ENCODE measurements around the gene ECT2.
A peak's percentile ranks its signal among the peaks of the same experiment; 100 is the strongest.
"Not testable (repeated sequence)": the region's sequence is repeated elsewhere in the genome, so short reads cannot be mapped to it uniquely, and the experiment has no call there.

ECT2 gene

DNA sequence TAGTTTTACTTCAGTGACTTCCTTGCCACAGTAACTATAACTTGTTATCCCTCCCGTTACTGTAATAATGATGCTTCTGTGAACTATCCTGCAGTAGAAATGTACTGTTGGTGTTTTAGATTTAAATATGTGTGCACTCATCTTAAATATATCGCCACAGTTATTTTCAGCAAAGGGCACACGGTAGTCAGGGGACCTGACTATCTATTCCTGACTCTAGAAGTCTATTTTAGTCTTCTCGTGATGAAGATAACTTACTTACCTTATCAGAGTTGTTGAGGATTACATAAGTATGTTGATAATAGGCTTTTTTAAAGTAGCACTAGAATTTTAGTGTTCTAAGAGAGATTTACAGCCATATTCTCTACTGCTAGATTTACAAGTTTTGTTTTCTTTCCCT is 65.3 kb downstream of the ECT2 start:
- no peak for DNase-seq

DNA sequence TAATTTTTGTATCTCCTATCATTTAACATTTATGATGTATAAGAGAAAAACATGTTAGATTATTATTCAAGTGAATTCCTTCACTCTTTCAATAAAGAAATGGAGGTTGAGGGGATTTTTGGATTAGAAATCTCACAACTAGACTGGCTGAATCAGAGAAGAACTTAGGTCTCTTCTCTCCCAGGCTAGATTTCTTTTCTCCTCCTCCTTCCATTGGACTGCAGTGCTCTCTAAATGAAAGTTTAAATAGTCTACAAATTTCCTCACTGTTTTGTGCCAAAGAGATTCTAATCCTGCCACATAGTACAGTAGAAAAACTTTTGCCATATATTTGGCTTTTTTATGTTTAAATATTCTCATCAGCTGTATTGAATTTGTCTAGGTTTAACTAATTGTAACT is 65.8 kb downstream of the ECT2 start:
- DNase-seq, result no peak

DNA sequence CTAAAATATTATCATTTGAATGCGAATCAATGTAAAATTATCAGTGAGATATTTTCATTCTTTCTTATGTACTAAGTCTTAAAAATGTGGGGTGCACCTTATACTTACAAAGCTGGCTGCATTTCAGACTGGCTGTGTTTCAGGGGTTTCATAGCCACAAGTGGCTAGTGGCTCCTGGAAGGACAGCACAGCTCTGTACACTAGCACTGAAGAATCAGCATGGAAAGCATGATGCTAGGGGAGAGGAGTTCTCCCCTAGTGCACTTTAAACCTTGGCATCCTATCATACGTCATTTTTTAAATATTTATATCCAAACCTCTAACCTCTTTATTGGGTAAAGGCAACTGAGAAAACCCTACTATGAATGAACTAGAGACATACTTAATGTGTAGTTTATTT is 66.4 kb downstream of the ECT2 start:
- no peak for DNase-seq

DNA sequence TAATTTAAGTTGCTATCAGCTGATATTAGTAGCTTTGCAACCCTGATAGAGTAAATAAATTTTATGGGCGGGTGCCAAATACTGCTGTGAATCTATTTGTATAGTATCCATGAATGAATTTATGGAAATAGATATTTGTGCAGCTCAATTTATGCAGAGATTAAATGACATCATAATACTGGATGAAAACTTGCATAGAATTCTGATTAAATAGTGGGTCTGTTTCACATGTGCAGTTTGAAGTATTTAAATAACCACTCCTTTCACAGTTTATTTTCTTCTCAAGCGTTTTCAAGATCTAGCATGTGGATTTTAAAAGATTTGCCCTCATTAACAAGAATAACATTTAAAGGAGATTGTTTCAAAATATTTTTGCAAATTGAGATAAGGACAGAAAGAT is 70.0 kb downstream of the ECT2 start:
- DNase-seq, result no peak

DNA sequence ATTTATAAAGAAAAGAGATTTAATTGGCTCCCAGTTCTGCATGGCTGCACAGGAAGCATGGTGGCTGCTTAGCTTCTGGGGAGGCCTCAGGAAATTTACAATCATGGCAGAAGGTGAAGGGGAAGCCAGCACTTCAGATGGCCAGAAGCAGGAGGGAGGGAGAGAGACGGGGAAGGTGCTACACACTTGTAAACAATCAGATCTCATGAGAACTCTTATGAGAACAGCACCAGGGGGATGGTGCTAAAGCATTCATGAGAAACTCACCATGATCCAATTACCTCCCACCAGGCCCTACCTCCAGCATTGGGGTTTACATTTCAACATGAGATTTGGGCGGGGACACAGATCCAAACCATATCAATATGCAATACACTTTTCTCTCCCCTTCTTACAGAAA is 73.7 kb downstream of the ECT2 start:
- DNase-seq, result no peak

DNA sequence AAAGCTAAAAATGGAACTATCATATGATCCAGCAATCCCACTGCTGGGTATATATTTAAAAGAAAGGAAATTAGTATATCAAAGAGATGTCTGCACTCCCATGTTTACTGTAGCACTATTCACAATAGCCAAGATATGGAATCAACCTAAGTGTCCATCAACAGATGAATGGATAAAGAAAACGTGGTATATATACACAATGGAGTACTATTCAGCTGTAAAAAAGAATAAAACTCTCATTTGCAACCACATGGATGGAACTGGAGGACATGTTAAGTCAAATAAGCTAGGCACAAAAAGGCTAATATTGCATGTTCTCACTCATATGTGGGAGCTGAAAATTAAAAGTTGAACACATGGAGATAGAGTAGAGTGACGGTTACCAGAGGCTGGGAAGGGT is 76.7 kb downstream of the ECT2 start:
- DNase-seq, result not testable (repeated sequence)

DNA sequence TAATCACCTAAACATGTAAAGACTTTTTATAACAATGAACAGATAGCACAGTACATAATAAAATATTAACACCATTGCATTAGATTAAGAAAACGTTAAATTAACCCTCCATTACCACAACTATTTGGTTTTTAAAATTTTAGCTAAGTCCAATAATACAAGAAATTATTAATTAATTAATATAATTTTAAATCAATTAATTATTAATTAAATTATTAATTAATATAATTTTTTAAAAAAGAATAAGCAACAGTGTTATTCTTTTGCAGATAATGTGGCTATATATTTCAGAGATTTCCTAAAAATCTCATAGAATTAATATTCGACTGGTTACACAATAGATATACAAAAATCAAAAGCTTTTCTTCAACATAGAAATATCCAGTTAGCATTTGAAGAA is 82.5 kb downstream of the ECT2 start:
- DNase-seq, result no peak

DNA sequence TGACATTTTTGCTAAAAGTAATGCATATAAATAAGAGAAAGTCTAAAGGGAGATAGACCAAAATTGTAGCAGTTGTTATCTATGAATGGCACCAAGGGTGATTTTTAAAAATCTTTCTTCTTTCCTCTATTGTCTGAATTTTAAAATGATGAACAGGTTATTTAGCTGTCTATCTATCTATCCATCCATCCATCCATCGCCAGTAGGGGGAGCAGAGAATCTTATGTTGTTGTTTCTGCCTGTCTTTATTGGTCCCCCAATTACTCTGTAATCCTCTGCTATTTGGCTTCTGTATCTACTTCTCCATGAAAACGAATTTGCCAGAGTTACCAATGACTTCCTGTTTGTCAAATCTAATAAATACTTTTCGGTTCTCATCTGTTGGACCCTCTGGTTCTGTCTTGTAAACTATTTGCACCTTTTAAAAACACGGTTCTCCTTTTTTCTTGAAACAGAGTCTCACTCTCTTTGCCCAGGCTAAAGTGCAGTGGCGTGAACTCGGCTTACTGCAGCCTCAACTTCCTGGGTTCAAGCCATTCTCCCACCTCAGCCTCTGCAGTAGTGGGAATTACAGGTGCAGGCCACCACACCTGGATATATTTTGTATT is 86.0 kb downstream of the ECT2 start:
- DNase-seq, result peak; percentile 42

DNA sequence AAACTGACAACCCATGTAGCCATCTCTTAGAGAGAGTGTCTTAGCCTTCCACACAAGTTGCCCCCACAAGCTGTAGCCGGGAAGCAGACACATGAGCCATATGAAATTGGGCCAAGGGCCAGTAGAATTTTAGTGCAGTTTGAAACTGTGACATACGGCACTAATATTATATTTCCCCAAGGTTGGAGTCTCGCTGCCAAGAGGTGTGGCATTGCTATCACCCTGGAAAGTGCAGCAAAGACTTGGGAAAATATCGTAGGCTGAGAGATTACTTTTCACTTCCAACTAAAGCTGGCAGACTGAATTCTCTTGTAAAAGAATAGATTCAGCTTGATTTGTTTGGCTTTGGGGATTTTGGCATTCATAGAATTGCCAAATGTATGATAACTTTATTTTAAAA is 89.2 kb downstream of the ECT2 start:
- no peak for DNase-seq

DNA sequence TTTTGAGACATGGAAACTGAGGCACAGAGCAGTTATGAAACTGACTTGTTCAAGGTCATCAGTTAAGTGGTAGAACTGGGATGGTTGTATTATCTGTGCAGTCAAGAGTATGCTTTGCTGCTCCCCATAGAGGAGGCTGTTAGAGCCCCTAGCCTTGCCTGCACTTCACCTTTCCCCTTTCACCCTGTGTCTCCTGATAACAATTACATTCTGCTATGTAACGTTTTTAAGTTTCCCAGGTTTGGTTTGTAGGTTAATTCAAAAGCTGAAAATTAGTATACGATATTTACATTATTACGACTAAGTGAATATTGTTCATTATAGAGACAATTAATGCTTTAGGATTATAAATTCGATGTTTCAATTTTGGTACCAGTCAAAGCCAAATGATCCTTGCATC is 89.9 kb downstream of the ECT2 start:
- no peak for DNase-seq

DNA sequence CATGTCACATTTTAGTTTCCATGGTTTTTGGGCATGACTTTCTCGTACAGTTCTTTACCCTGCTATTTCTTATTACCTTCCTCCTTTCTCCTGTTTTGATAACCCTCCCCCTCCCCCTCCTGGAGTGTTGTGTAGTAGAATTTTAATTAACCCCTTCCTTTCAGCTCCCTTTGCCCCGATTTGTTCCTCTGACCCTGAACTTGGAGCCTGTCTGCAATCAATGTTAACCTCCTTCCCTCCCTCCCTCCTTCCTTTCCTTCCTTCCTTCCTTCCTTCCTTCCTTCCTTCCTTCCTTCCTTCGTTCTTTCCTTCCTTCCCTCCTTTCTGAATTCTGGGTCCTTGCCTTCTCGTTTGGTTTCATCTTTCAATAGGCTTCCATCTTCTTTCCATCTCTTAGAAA is 90.4 kb downstream of the ECT2 start:
- no peak for DNase-seq

DNA sequence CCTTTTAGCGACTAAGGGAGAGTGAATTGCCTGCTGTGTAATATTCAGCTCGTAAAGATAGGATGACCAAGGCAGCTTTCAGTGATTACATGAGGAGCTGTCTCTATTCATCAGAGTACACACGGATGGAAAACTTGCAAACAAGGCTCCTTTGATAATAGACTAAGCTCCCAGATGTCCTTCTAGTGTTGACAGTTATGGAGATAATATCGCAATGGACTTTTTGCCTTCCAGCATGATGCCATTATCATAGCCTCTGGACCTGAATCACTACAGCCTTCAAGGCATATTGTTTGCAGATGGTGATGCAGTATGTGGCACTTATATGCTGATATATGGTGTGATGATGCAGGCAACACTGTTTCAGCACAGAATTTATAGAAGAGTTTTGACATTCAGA is 93.9 kb downstream of the ECT2 start:
- DNase-seq, result no peak

DNA sequence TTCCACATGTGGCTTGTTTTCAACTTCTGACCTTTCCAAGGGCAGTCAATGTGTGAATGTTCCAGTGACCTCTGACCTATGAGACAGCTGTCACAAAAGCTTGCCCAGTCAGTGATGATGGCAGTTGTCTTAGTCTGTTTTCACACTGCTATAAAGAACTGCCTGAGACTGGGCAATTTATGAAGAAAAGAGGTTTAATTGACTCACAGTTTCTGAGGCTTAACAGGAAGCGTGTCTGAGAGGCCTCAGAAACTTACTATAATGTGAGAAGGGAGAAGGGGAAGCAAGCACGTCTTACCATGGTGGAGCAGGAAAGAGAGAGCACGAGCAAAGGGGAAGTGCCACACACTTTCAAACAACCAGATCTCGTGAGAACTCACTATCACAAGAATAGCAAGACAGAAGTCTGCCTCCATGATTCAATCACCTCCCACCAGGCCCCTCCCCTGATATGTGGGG is 95.6 kb downstream of the ECT2 start:
- no peak for DNase-seq

DNA sequence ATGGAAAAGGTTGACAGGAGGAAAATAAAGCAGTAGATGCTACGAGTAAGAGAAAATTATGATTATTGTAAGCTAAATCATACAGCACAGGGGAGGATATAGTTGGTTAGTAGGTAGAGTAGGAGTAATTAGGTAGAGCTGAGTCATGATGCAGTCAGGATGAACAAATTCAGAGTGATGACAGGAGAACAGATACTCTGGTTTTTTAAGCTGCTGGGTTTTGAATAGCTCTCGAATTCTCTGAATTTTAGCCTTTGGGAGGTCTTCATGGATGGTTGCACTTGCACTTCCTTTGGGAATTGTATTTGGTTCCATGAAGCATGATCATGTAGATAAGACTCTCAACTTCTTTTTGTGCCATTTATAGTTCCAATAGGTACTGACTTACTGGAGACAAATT is 96.2 kb downstream of the ECT2 start:
- no peak for DNase-seq

DNA sequence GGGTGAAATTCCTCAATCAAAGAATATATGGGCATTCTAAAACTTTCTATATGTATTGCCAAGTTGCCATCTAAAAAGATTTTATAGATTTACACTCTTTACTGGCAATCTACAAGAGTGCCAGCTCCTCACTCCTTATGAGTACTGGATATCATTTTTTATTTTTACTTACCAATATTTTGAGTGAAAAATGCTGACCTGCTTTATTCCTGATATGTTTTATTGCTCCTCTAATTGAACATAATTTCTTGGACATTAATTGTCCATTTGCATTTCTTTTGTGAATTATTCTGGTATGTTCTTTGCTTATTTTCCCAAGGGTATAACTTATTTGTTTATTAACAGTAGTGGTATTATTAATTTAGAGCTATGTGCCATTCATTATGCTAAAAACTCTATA is 96.8 kb downstream of the ECT2 start:
- no peak for DNase-seq

DNA sequence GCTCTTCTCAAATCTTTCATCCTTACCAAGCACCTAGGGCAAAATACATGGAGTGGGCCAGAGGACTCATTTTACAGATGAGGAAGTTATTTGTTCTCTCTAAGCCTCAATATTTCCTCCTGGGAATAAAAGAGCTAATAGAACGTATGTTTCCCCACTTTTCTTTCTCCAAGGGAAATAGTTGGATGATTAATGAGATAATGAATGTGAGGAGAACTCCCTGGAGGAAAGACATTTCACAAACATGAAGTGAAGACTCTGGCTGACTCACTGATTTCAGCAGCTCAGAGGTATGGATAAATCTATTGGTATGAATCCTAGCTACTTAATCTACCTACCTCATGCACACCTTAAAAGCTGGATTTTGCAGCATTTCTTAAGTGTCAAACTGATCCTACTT is 98.4 kb downstream of the ECT2 start:
- no peak for DNase-seq

DNA sequence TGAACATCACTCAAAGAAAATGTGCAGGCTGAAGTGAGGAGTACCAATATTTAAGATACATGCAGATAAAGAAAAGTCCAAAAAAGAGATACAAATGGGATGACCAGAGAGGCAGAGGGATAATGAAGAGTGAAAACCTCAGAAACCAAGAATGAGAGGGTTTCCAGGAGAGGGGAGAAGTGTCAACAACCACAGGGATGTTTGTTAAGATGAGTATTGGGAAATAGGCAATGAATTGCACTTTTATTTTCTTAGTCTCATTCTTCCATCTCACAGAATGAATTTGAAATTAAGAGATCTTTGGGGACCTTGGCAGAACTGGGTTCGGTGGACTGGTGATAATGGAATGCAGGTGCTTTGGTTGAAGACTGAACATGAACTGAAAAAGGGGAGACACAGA is 102.5 kb downstream of the ECT2 start:
- DNase-seq, result no peak

DNA sequence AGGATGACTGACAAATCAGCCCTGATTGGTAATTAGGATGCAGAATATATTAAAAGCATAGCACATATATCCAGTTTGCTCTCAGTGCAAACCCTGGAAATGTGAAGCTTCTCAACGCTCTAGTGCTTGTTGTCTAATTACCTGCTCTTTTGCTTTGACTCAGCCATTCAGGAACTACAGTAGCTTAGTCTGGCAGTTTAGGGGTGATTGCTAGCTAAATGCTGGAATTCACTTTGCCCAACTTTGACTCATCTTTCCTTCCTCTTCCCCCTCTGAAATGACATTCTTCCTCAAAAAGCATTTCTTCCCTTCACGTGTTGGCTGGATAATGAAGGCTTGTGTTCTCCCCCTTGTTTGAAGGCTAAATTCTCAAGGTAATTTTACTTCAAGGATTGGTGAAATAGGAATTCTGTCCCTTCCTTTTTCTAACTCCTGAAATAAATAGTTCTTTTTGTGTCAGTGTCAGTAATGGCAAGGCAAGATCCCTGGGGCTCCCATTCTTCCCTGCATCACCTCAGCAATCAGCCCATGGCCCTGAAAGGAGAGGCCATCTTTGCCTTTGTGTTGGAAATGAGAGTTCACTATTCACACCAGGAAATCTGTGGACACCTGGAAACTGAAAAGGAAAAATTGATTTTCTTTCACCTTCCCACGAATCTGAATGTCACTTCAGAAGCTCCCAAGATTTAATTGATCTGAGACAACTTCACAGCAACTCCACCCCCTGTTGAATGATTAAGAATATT is 103.6 kb downstream of the ECT2 start:
- DNase-seq, result no peak

DNA sequence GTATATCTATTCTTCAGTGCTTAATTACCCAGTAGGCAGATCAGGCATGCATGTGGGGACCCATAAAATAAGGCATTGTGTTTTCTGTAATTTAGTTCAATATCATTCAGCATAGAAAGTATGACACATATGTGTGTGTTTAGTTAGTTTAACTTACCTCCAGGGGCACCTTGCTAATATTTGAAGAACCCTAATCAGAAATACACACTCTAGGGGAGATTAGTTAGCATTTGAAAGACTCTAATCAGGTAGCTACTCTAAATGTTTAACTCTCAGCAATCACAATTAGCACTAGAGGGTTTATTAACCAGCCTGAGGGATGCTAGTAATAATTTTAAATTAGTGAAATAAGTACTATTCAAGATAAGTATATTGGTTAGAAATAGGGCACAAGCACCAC is 104.5 kb downstream of the ECT2 start:
- DNase-seq, result no peak

DNA sequence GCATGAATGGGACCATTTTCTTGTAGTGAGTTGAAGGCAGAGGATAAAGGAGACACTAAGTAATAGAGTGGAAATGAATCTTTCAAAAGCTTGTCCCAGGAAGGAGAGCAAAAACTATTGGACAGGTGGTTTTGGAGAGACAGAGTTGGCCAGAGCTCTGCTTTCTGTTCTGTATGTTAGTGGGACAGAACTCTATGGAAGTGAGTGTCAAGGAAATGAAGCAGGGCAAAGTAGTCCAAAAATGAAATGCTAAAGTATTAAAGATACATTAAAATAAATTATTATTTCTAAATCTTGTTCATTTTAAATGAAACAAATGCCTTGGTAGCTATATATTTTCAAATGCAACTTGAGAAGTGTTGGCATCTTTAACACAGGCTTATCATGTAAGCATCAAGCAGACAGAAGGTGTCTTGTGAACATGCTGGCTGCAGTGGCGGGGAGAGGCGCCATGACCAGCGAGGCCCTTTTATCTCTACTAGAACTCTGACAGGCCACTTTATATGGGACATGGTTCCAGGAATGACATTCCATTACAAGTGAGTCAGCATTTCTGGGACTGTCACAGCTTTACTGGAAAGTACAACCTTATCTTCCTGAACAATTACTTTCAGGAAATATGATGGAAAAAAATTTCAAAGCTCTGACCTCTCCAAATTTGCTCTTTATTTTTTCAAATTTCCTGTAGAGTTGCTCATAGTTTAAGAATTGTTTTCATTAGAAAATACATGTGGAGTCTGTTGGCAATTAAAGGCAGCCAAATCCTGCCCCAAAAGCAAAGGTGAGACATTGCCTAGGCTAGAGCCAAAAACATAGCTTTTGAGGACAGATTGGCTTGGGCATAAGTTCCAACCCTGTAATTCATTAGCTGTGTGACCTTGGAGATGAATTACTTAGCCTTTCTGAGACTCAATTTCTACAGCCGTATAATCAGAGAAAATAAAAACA is 106.5 kb downstream of the ECT2 start:
- DNase-seq, result no peak

DNA sequence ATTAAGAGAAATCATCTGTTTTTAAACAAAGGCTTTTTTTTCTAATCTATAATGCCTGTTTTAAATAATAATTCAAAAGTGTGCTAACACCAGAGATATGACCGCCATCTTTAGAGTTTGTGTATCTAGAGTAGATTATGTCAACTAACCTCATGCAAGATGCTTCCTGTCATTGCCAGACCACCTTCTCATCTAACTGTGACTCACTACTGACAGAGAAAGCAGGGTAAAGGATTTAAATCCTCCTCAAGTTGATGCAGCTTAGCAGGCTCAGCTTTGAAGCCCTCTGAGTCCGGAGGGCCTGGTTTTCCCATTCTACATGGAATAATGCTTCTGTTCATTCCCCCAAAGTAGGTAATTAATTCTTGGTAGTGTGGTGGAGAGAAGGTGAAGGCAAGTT is 108.5 kb downstream of the ECT2 start:
- DNase-seq, result no peak

DNA sequence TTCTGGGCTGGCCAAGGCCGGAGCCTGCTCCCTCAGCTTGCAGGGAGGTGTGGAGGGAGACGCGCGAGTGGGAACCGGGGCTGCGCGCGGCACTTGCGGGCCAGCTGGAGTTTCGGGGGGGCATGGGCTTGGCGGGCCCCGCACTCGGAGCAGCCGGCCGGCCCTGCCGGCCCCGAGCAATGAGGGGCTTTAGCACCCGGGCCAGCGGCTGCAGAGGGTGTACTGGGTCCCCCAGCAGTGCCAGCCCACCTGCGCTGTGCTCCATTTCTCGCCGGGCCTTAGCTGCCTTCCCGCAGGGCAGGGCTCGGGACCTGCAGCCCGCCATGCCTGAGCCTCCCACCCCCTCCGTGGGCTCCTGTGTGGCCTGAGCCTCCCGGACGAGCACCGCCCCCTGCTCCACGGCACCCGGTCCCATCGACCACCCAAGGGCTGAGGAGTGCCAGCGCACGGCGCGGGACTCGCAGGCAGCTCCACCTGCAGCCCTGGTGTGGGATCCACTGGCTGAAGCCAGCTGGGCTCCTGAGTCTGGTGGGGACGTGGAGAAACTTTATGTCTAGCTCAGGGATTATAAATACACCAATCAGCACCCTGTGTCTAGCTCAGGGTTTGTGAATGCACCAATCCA is 116.3 kb downstream of the ECT2 start:
- DNase-seq, result not testable (repeated sequence)

DNA sequence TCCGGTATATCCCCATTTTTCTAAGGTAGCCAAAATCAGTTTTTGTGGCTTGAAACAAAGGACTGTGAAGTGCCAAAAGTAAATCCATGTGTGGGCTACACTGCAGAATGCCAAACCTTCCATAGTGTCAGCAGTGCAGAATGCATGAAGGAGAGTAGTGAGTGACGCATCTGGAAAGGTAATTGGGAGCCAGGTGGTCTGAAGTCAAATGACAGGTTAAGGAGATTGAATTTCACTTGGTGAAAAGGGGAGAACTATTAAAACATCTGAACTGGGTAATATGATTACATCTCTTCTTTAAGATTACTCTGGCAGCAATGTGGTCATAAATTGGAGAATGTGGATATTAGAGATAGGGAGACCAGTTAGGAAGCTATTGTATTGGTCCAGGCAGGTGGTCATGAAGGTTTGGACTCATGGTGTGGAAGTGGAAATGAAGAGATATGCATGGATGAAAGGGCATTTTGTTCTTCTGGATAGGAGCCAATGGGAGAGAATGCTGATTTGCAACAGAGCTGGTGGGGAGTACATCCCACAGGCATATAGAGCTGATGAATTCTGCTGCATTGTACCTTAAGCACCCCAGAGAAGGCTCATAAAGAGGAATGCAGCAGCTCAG is 118.2 kb downstream of the ECT2 start:
- no peak for DNase-seq
